HepG2 (cell line): ENCODE results near the gene ATP10D.

Experiments
- CBX2 ChIP-seq, 2 experiments: fragments of 200-600 bp in 1 of 2; sonication (generic); formaldehyde crosslinking in 1 of 2; IDR thresholded peaks; 2 replicates each; pipeline versions ENCODE4 v1.7.0 to v1.8.1; 2018 to 2022; ENCODE audit warnings: low read depth in 2 of 2, low read length in 1 of 2, mild to moderate bottlenecking in 1 of 2, missing genetic modification reagents in 1 of 2
- CREBL2 ChIP-seq: sonication (generic); formaldehyde crosslinking; IDR thresholded peaks from 2 replicates; pipeline ENCODE4 v1.8.1; 2023; ENCODE audit warnings: missing genetic modification reagents, mild to moderate bottlenecking, borderline replicate concordance
- CTCF ChIP-seq: sonication (generic); formaldehyde crosslinking; IDR thresholded peaks from 2 replicates; pipeline ENCODE4 v1.5.0; 2020; ENCODE audit warnings: mild to moderate bottlenecking, missing genetic modification reagents, moderate library complexity
- ELF1 ChIP-seq: sonication (generic); formaldehyde crosslinking; IDR thresholded peaks from 2 replicates; pipeline ENCODE4 v1.4.0; 2020; ENCODE audit warnings: missing genetic modification reagents
- EP300 ChIP-seq, 3 experiments: sonication (generic) in 1 of 3; formaldehyde crosslinking in 1 of 3; IDR thresholded peaks; 2 replicates each; pipeline versions ENCODE4 v1.5.1 to v1.6.1; 2011 to 2020; ENCODE audit warnings: low read depth in 2 of 3, low read length in 2 of 3, borderline replicate concordance in 1 of 3, improper control_type of control experiment in 1 of 3, mild to moderate bottlenecking in 1 of 3, missing genetic modification reagents in 1 of 3, moderate library complexity in 1 of 3
- EZH2 ChIP-seq: conservative IDR thresholded peaks from 2 replicates; pipeline ENCODE4 v1.6.1; 2012; ENCODE audit warnings: mild to moderate bottlenecking, low read depth, low read length, moderate library complexity
- HOMEZ ChIP-seq: IDR thresholded peaks from 2 replicates; pipeline ENCODE4 v1.6.1; 2016; ENCODE audit warnings: low read depth
- JUND ChIP-seq: sonication (generic); formaldehyde crosslinking; IDR thresholded peaks from 2 replicates; pipeline ENCODE4 v1.8.0; 2022; ENCODE audit warnings: mild to moderate bottlenecking, missing genetic modification reagents
- RARG ChIP-seq: sonication (generic); formaldehyde crosslinking; IDR thresholded peaks from 2 replicates; pipeline ENCODE4 v1.4.0; 2020; ENCODE audit warnings: low read depth, mild to moderate bottlenecking, missing genetic modification reagents
- TF ChIP-seq, protein P1 (sequence below): conservative IDR thresholded peaks from 2 replicates; pipeline ENCODE4 v1.6.1; 2018; ENCODE audit warnings: missing genetic modification reagents

DNA sequence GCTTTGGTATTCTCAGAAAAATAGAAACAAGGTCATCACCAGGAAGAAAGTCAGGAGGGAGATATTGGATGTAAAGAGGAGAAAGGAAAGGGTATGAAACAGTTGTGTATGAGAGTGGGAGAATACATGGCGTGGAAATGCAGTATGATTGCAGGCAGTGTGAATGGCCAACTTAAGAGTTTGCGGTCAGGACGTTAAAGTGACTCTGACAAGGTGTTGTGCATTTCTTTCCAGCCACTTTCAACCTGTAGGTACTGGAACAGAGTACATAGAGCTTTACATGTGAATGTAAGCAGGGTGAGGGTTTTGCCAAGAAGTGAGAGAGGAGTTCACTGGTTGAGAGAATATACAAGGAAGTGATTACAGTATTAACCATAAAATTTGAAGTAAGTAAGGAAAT lies 15.7 kb downstream of the ATP10D start:
- TF ChIP-seq HOMEZ (CRISPR knock-in tag): no peak
- TF ChIP-seq EP300 (IDR thresholded peaks at IDR 0.05; ENCODE audit: low read depth in 2 of 2, low read length in 2 of 2): no peak
- TF ChIP-seq EP300 (CRISPR knock-in tag; IDR thresholded peaks at IDR 0.05; ENCODE audit: borderline replicate concordance): no peak
- TF ChIP-seq CREBL2 (CRISPR knock-in tag): no peak
- no peak for TF ChIP-seq JUND
- TF ChIP-seq, protein P1, sequence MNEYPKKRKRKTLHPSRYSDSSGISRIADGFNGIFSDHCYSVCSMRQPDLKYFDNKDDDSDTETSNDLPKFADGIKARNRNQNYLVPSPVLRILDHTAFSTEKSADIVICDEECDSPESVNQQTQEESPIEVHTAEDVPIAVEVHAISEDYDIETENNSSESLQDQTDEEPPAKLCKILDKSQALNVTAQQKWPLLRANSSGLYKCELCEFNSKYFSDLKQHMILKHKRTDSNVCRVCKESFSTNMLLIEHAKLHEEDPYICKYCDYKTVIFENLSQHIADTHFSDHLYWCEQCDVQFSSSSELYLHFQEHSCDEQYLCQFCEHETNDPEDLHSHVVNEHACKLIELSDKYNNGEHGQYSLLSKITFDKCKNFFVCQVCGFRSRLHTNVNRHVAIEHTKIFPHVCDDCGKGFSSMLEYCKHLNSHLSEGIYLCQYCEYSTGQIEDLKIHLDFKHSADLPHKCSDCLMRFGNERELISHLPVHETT: no peak
- TF ChIP-seq EZH2: no peak
- no peak for TF ChIP-seq CTCF (CRISPR knock-in tag)
- no peak for TF ChIP-seq ELF1
- TF ChIP-seq RARG (CRISPR knock-in tag): no peak
- TF ChIP-seq CBX2 (IDR thresholded peaks at IDR 0.05; ENCODE audit: low read depth, low read length): no peak
- no peak for TF ChIP-seq CBX2 (CRISPR knock-in tag; IDR thresholded peaks at IDR 0.05; ENCODE audit: low read depth)
